IMR-90 (cell line): ENCODE measurements around the gene CDCA4. TPM values are rescaled to one million over a fixed set of nuclear protein-coding genes. Genes with fewer than 3 reads are reported as not detected.

Source experiments
- ATAC-seq: fragments of 200-7000 bp; cut with Tn5 transposase; 2 replicates; pipeline ENCODE4 v1.9.1; 2020; ENCODE audit warnings: low read depth, mild to moderate bottlenecking, moderate library complexity
- BruUV-seq: library from RNA; stranded (reverse); fragments of 400-500 nt; replicated peaks from 2 replicates; lab custom pipeline; 2021; lab: Mats Ljungman, UMichigan
- CTCF ChIA-PET: fragments of 300-600 bp; formaldehyde crosslinking; extraction: SDS; loops from one replicate; lab custom pipeline; 2021; ENCODE audit warnings: antibody characterized with exemption; lab: Yijun Ruan, JAX
- POLR2A ChIA-PET: fragments of 300-600 bp; sonication (Branson Sonifier 250); formaldehyde crosslinking; loops from one replicate; lab custom pipeline; 2022; ENCODE audit warnings: antibody characterized with exemption; ENCODE audit not compliant: unreplicated experiment; lab: Charles Lee
- DNase-seq: peaks from one replicate; pipeline ENCODE4 v3.0.0; 2013
- H2AFZ ChIP-seq: replicated peaks from 2 replicates; pipeline ENCODE3; 2013; ENCODE audit warnings: low read length, mild to moderate bottlenecking; ENCODE audit not compliant: poor library complexity
- H2AK5ac ChIP-seq: 2 replicates; pipeline ENCODE4 v1.6.1; 2013; ENCODE audit warnings: low read depth, low read length, inconsistent platforms
- H2AK9ac ChIP-seq: replicated peaks from 2 replicates; pipeline ENCODE3; 2013; ENCODE audit warnings: mild to moderate bottlenecking, low read depth, low read length, moderate library complexity; ENCODE audit not compliant: poor library complexity
- H2BK120ac ChIP-seq: 2 replicates; pipeline ENCODE4 v1.6.1; 2013; ENCODE audit warnings: low read depth, low read length, inconsistent platforms
- H2BK15ac ChIP-seq: 3 replicates; pipeline ENCODE4 v1.6.1; 2013; ENCODE audit warnings: low read depth, low read length, inconsistent platforms
- H2BK20ac ChIP-seq: 2 replicates; pipeline ENCODE4 v1.6.1; 2013; ENCODE audit warnings: low read depth, mild to moderate bottlenecking, inconsistent platforms, low read length, moderate library complexity
- H2BK5ac ChIP-seq: 2 replicates; pipeline ENCODE4 v1.6.1; 2013; ENCODE audit warnings: mild to moderate bottlenecking, low read depth, low read length, inconsistent platforms; ENCODE audit not compliant: poor library complexity, severe bottlenecking
- H3K14ac ChIP-seq: replicated peaks from 2 replicates; pipeline ENCODE4 v1.6.1; 2013; ENCODE audit warnings: low read depth, low read length, inconsistent platforms
- H3K18ac ChIP-seq: 2 replicates; pipeline ENCODE4 v1.6.1; 2013; ENCODE audit warnings: low read depth, low read length, control low read depth
- H3K23ac ChIP-seq: 2 replicates; pipeline ENCODE4 v1.6.1; 2013; ENCODE audit warnings: low read depth, low read length, inconsistent platforms
- H3K27ac ChIP-seq: 2 replicates; pipeline ENCODE4 v1.5.1; 2013; ENCODE audit warnings: mild to moderate bottlenecking, control low read depth, low read length; ENCODE audit not compliant: insufficient read depth
- H3K27me3 ChIP-seq: 2 replicates; pipeline ENCODE4 v1.6.1; 2013; ENCODE audit warnings: low read length; ENCODE audit not compliant: control insufficient read depth, insufficient read depth
- H3K36me3 ChIP-seq: 2 replicates; pipeline ENCODE4 v1.6.1; 2013; ENCODE audit warnings: low read length, mixed read lengths; ENCODE audit not compliant: control insufficient read depth, insufficient read depth
- H3K4ac ChIP-seq: 2 replicates; pipeline ENCODE4 v1.6.1; 2013; ENCODE audit warnings: low read depth, low read length, inconsistent platforms
- H3K4me1 ChIP-seq: 2 replicates; pipeline ENCODE4 v1.6.1; 2013; ENCODE audit warnings: low read length, mixed read lengths; ENCODE audit not compliant: control insufficient read depth, insufficient read depth
- H3K4me2 ChIP-seq: 2 replicates; pipeline ENCODE4 v1.6.1; 2013; ENCODE audit warnings: low read depth, mild to moderate bottlenecking, control low read depth, low read length, moderate library complexity
- H3K4me3 ChIP-seq: 2 replicates; pipeline ENCODE4 v1.5.1; 2013; ENCODE audit warnings: low read depth, mild to moderate bottlenecking, control low read depth, low read length, moderate library complexity; ENCODE audit not compliant: insufficient read depth
- H3K56ac ChIP-seq: 2 replicates; pipeline ENCODE4 v1.6.1; 2013; ENCODE audit warnings: low read length, inconsistent platforms; ENCODE audit not compliant: insufficient read depth; ENCODE audit errors: extremely low read depth
- H3K79me1 ChIP-seq, 2 experiments: 2 replicates each; pipeline ENCODE4 v1.6.1; 2013; ENCODE audit warnings: low read length in 2 of 2, inconsistent platforms in 1 of 2, low read depth in 1 of 2
- H3K9ac ChIP-seq: 2 replicates; pipeline ENCODE4 v1.6.1; 2013; ENCODE audit warnings: low read depth, low read length, control low read depth
- H3K9me1 ChIP-seq: 2 replicates; pipeline ENCODE4 v1.6.1; 2013; ENCODE audit warnings: low read length, inconsistent platforms; ENCODE audit not compliant: insufficient read depth
- H3K9me3 ChIP-seq: 2 replicates; pipeline ENCODE4 v1.6.1; 2013; ENCODE audit warnings: low read length; ENCODE audit not compliant: control insufficient read depth, insufficient read depth
- H4K20me1 ChIP-seq: 2 replicates; pipeline ENCODE4 v1.6.1; 2013; ENCODE audit warnings: low read length, inconsistent platforms; ENCODE audit not compliant: insufficient read depth
- H4K5ac ChIP-seq: 2 replicates; pipeline ENCODE4 v1.6.1; 2013; ENCODE audit warnings: mild to moderate bottlenecking, low read depth, low read length, control low read depth
- H4K8ac ChIP-seq, 2 experiments: 2 replicates each; pipeline ENCODE4 v1.6.1; 2013; ENCODE audit warnings: low read depth in 2 of 2, low read length in 2 of 2, control low read depth in 1 of 2, inconsistent platforms in 1 of 2
- H4K91ac ChIP-seq: 2 replicates; pipeline ENCODE4 v1.6.1; 2013; ENCODE audit warnings: low read depth, low read length, inconsistent platforms; ENCODE audit not compliant: insufficient read depth
- CTCF ChIP-seq: conservative IDR thresholded peaks from 2 replicates; pipeline ENCODE4 v1.5.1; 2012; ENCODE audit warnings: mild to moderate bottlenecking, low read depth, low read length, improper control_type of control experiment
- NFE2L2 ChIP-seq: fragments of 150-350 bp; IDR thresholded peaks from 2 replicates; pipeline ENCODE4 v1.6.1; 2016; ENCODE audit warnings: low read depth, mild to moderate bottlenecking, low read length
- WGBS, 2 experiments: methylation state at CpG; one replicate each; pipeline versions ENCODE4 v1.1.5 to v1.1.7; 2013; ENCODE audit warnings: missing lambda C conversion rate in 2 of 2; ENCODE audit not compliant: insufficient read length in 1 of 2; ENCODE audit errors: extremely low coverage in 2 of 2; 5-methylcytosine and 5-hydroxymethylcytosine counted together
- dilution Hi-C: fragments of 300-500 bp; cut with HindIII; formaldehyde crosslinking; loops from one replicate; pipeline ENCODE4 v1.14.3; 2018; ENCODE audit warnings: low sequenced_read_pairs; ENCODE audit not compliant: unreplicated experiment
- in situ Hi-C: fragments of 300-500 bp; cut with MboI; formaldehyde crosslinking; loops from 3 replicates; pipeline ENCODE4 v1.14.3; 2019; ENCODE audit warnings: low sequenced_read_pairs, inconsistent platforms, mixed read lengths
- intact Hi-C: fragments of 100-400 bp; cut with micrococcal nuclease; formaldehyde crosslinking; loops from 2 replicates; pipeline ENCODE4 v1.10.0; 2022
- polyA plus RNA-seq, 3 experiments: library from polyadenylated mRNA; depleted of rRNA; stranded (reverse); fragments of >200 nt; gene quantifications; 2 replicates each; pipeline ENCODE4 v1.2.3, GENCODE V29; 2012; ENCODE audit warnings: low replicate concordance in 1 of 3
- total RNA-seq: library from RNA; depleted of rRNA; stranded (reverse); fragments of >200 nt; gene quantifications from 2 replicates; pipeline ENCODE4 v1.2.3, GENCODE V29; 2012

Gene CDCA4
- total and polyA plus RNA-seq, 2 of the 4 experiments (the other 2 are of a cell fraction): 17.7 to 18.6 TPM

- H3K9me3 ChIP-seq: no peaks in the 10 kb centered on the region
- ATAC-seq (no peak), DNase-seq (no peak)
- no peak overlapping the region for H3K4me2 ChIP-seq
- 89% methylated on average over 12 of the region's 22 CpGs; no CpG with 5 or more reads in 1 of the 2 experiments for WGBS, 2 experiments
- H2BK120ac ChIP-seq: no peak overlapping the region
- no peak overlapping the region for H2BK20ac ChIP-seq
- H4K5ac ChIP-seq: no peak overlapping the region
- H3K23ac ChIP-seq: no peak overlapping the region
- H2AK9ac ChIP-seq: peak overlapping the region; percentile 13
- no peaks in the 10 kb centered on the region for H3K27me3 ChIP-seq
- no peak overlapping the region for H4K8ac ChIP-seq
- H3K56ac ChIP-seq: no peak overlapping the region
- no peak overlapping the region for H3K4me3 ChIP-seq
- no peak overlapping the region for H3K9ac ChIP-seq
- no peak overlapping the region for H4K91ac ChIP-seq
- H3K18ac ChIP-seq: no peak overlapping the region
- H2BK15ac ChIP-seq: no peak overlapping the region
- no peak overlapping the region for H2AK5ac ChIP-seq
- POLR2A ChIA-PET: no interaction called here
- peaks cover 0 to 2% of the 10 kb centered on the region in 2 experiments; a peak in 1 of 4 replicates for H3K79me1 ChIP-seq
- peaks cover 10% of the 10 kb centered on the region; the same call in 1 of the 2 replicates for H3K36me3 ChIP-seq
- no peak overlapping the region for H2AFZ ChIP-seq
- no peak overlapping the region for H2BK5ac ChIP-seq
- peaks cover 2% of the 10 kb centered on the region; the same call in 1 of the 2 replicates for H3K9me1 ChIP-seq
- CTCF ChIA-PET: no interaction called here
- H3K4me1 ChIP-seq: no peaks in the 10 kb centered on the region
- no peaks in the 10 kb centered on the region for H4K20me1 ChIP-seq
- H3K27ac ChIP-seq: no peak overlapping the region
- no TSS peak for BruUV-seq
- intact Hi-C loops (no loop called here), dilution Hi-C loops (no loop called here), in situ Hi-C loops (no loop called here)
- TF ChIP-seq NFE2L2: no peak
- TF ChIP-seq CTCF: no peak
- no peak overlapping the region for H3K14ac ChIP-seq
- no peak overlapping the region for H3K4ac ChIP-seq
These were observed 26.9 kb downstream of the CDCA4 start for GRCh38 chr14:104993808-104994591.
